HFFc6 (cell line): ENCODE results near the gene MCF2L. TPM values are rescaled to one million over a fixed set of nuclear protein-coding genes. Genes with fewer than 3 reads are reported as not detected.

Source experiments
- DNase-seq: peaks from one replicate; pipeline ENCODE4 v3.0.0-alpha.2; 2018
- H3K27ac Mint-ChIP-seq: 2 replicates; pipeline ENCODE4 v1.8.0; 2020; ENCODE audit warnings: mild to moderate bottlenecking, mixed read lengths
- H3K27me3 Mint-ChIP-seq: 2 replicates; pipeline ENCODE4 v1.8.0; 2021; ENCODE audit warnings: mild to moderate bottlenecking, moderate library complexity, mixed read lengths; ENCODE audit not compliant: insufficient read depth
- H3K36me3 Mint-ChIP-seq: 2 replicates; pipeline ENCODE4 v1.8.0; 2021; ENCODE audit warnings: low read depth, mixed read lengths
- H3K4me1 Mint-ChIP-seq: 2 replicates; pipeline ENCODE4 v1.8.0; 2020; ENCODE audit warnings: low read depth, mixed read lengths
- H3K4me3 Mint-ChIP-seq: 2 replicates; pipeline ENCODE4 v1.8.0; 2020; ENCODE audit warnings: mild to moderate bottlenecking, moderate library complexity, mixed read lengths
- H3K9me3 Mint-ChIP-seq: 2 replicates; pipeline ENCODE4 v1.8.0; 2020; ENCODE audit warnings: mild to moderate bottlenecking, mixed read lengths
- CTCF ChIP-seq: fragments of 200-600 bp; sonication (generic); IDR thresholded peaks from 2 replicates; pipeline ENCODE4 v1.5.0; 2021; ENCODE audit warnings: antibody characterized with exemption, mild to moderate bottlenecking
- total RNA-seq, 6 experiments: library from RNA; stranded (reverse); fragmentation: NEBNext Ultra II Directional; extraction: Animal tissue kit (Norgen Biotek cat#: 25700); gene quantifications; 2 replicates in 1 of 6; 3 replicates in 5 of 6; pipeline ENCODE4 v1.2.3, GENCODE V29; 2021

Gene MCF2L
- total RNA-seq, 6 experiments from 2014 or later = not detected

- Mint-ChIP-seq H3K27ac (no peak overlapping the region), H3K4me1 (no peaks in the 10 kb centered on the region), H3K9me3 (peaks cover 7% of the 10 kb centered on the region; the same call in 1 of the 2 replicates), H3K4me3 (no peak overlapping the region), H3K27me3 (peaks cover 60% of the 10 kb centered on the region), H3K36me3 (no peaks in the 10 kb centered on the region)
- no peak for TF ChIP-seq CTCF
- DNase-seq = no peak
These were observed 18.1 kb downstream of the MCF2L start for GRCh38 chr13:112986946-112987681.

- DNase-seq = no peak
- peaks cover 7% of the 10 kb centered on the region; the same call in 1 of the 2 replicates for H3K9me3 Mint-ChIP-seq
These were observed 18.6 kb downstream of the MCF2L start for GRCh38 chr13:112987682-112988024.

DNA sequence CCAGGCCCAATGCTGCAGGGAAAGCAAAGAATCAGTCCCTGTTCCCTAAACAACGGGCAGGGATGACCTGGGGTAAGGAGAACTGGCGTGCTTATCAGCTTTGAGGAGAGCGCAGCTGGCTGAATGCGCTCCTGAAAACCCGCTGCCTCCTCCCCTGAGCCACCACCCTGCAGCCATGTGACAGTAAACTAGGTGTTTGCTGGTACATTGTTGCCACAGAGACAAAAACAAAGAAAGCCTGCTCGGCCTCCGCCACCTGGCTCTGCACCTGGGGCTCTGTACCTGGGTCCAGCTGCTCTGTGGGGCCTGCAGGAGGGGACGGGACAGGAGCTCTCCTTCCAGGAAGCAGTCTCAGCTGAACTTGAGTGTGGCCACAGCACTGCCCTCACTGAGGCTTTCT, 21.8 kb downstream of the MCF2L start:
- no peak overlapping the region for H3K27ac Mint-ChIP-seq
- no peak for TF ChIP-seq CTCF
- no peaks in the 10 kb centered on the region for H3K4me1 Mint-ChIP-seq
- DNase-seq = no peak
- H3K36me3 Mint-ChIP-seq = no peaks in the 10 kb centered on the region
- H3K4me3 Mint-ChIP-seq = no peak overlapping the region
- peaks cover 53% of the 10 kb centered on the region for H3K27me3 Mint-ChIP-seq
- peaks cover 7% of the 10 kb centered on the region; the same call in 1 of the 2 replicates for H3K9me3 Mint-ChIP-seq

More at GRCh38 chr13:112987682-112988024, 18.6 kb downstream of the MCF2L start:
- no peak for TF ChIP-seq CTCF
- no peaks in the 10 kb centered on the region for H3K4me1 Mint-ChIP-seq
- H3K27ac Mint-ChIP-seq = no peak overlapping the region
- no peak overlapping the region for H3K4me3 Mint-ChIP-seq
- no peaks in the 10 kb centered on the region for H3K36me3 Mint-ChIP-seq
- peaks cover 58% of the 10 kb centered on the region for H3K27me3 Mint-ChIP-seq

DNA sequence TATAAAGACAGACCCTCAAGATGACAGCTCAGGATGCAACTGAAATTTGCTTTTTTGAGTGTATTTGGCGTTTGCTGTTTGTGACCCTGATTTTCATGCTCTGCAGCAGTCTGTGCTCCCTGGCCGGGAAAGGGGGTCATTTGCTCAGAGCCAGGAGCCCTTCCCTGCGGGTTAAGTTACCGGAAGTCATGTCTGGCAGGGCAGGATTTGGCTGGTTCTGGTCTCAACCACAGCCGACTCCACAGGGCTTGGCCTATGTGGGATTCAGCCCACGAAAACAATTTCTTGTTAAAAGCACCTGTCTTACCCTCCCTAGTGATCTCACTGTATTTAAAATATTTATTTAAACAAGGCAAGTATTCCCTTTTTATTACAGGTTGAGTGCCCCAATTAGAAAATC, 22.6 kb downstream of the MCF2L start:
- no peak overlapping the region for H3K4me3 Mint-ChIP-seq
- H3K36me3 Mint-ChIP-seq = no peaks in the 10 kb centered on the region
- peaks cover 7% of the 10 kb centered on the region; the same call in 1 of the 2 replicates for H3K9me3 Mint-ChIP-seq
- H3K4me1 Mint-ChIP-seq = no peaks in the 10 kb centered on the region
- H3K27ac Mint-ChIP-seq = no peak overlapping the region
- peaks cover 53% of the 10 kb centered on the region for H3K27me3 Mint-ChIP-seq
- TF ChIP-seq CTCF = no peak
- no peak for DNase-seq

DNA sequence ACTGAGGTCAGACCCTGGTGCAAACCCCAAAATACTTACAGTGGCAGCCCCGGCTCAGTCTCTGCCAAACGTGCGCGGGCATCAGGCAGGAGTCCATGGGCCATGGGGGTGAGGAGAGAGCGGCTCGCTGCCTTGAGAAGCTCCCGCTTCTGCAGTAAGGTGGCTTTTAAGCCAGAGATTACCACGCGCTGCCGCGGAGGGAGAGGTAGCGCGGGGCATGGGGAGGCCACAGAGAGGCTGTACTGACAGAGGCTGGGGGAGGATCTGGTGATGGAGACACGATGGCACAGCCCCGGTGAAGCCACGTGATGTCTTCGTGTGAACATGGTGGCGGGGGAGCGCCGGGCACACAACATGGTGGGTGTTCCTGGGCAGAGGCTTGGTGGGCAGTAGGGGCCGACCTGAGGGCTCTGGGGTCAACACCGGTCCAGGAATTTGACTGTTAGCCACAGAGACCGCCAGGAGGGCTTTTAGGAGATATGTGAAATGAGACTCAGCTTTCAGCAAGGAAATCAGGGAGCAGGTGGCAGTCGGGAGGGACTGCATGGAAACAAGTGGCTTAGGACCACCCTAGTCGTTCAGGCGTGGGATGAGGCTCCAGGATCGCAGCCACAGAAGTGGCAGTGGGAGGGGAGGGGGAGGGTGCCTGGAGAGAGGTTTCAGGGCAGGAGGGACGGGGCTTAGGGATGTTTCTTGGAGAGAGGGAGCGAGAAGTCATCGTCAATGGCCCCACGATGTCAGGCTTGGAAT, 24.1 kb downstream of the MCF2L start:
- no peak for TF ChIP-seq CTCF
- peaks cover 7% of the 10 kb centered on the region; the same call in 1 of the 2 replicates for H3K9me3 Mint-ChIP-seq
- H3K4me3 Mint-ChIP-seq = no peak overlapping the region
- no peaks in the 10 kb centered on the region for H3K4me1 Mint-ChIP-seq
- H3K27ac Mint-ChIP-seq = no peak overlapping the region
- no peaks in the 10 kb centered on the region for H3K36me3 Mint-ChIP-seq
- no peak for DNase-seq
- peaks cover 48% of the 10 kb centered on the region for H3K27me3 Mint-ChIP-seq
